Fibroblast of lung (primary cell): ENCODE measurements around the gene C3orf49. TPM values are rescaled to one million over a fixed set of nuclear protein-coding genes. Genes with fewer than 3 reads are reported as not detected.

Experiments
- DNase-seq, 2 donors: peaks; one replicate each; pipeline versions ENCODE4 v3.0.0 to v3.0.0-alpha.2; 2010; ENCODE audit warnings: low read depth in 2 of 2
- H2AFZ ChIP-seq: 2 replicates; pipeline ENCODE4 v1.5.1; 2012; ENCODE audit warnings: low read length, control low read depth, inconsistent platforms
- H3K27ac ChIP-seq: 2 replicates; pipeline ENCODE4 v1.5.1; 2011; ENCODE audit warnings: low read length, control low read depth; ENCODE audit not compliant: insufficient read depth
- H3K27me3 ChIP-seq: 2 replicates; pipeline ENCODE4 v1.5.1; 2011; ENCODE audit warnings: mild to moderate bottlenecking, low read length; ENCODE audit not compliant: control insufficient read depth, insufficient read depth
- H3K36me3 ChIP-seq: 2 replicates; pipeline ENCODE4 v1.5.1; 2011; ENCODE audit warnings: low read length; ENCODE audit not compliant: control insufficient read depth, insufficient read depth
- H3K4me1 ChIP-seq: 2 replicates; pipeline ENCODE4 v1.5.1; 2011; ENCODE audit warnings: low read length; ENCODE audit not compliant: control insufficient read depth, insufficient read depth; ENCODE audit errors: extremely low read depth
- H3K4me2 ChIP-seq: 2 replicates; pipeline ENCODE4 v1.5.1; 2011; ENCODE audit warnings: low read length, control low read depth; ENCODE audit not compliant: insufficient read depth; ENCODE audit errors: extremely low read depth
- H3K4me3 ChIP-seq, 4 experiments: fragments of 200-600 bp in 1 of 4; sonication (generic) in 1 of 4; replicated peaks in 1 of 4; 2 replicates each; pipeline ENCODE4 v1.5.1; 2011 to 2016; ENCODE audit warnings: low read length in 4 of 4, low read depth in 3 of 4, mild to moderate bottlenecking in 3 of 4, control low read depth in 2 of 4, inconsistent platforms in 1 of 4, mixed read lengths in 1 of 4; ENCODE audit not compliant: insufficient read depth in 1 of 4; ENCODE audit errors: control extremely low read depth in 1 of 4
- H3K79me2 ChIP-seq: 2 replicates; pipeline ENCODE4 v1.5.1; 2012; ENCODE audit warnings: mild to moderate bottlenecking, low read length, inconsistent platforms; ENCODE audit not compliant: control insufficient read depth, insufficient read depth
- H3K9ac ChIP-seq: 2 replicates; pipeline ENCODE4 v1.5.1; 2011; ENCODE audit warnings: mild to moderate bottlenecking, low read length, control low read depth; ENCODE audit not compliant: insufficient read depth
- H3K9me3 ChIP-seq: 2 replicates; pipeline ENCODE4 v1.5.1; 2012; ENCODE audit warnings: low read depth, low read length; ENCODE audit not compliant: control insufficient read depth, insufficient read depth
- H4K20me1 ChIP-seq: 2 replicates; pipeline ENCODE4 v1.5.1; 2011; ENCODE audit warnings: low read length; ENCODE audit not compliant: control insufficient read depth, insufficient read depth; ENCODE audit errors: extremely low read depth
- EZH2 ChIP-seq: IDR thresholded peaks from 2 replicates; pipeline ENCODE4 v1.5.1; 2012; ENCODE audit warnings: low read length, control low read depth, mild to moderate bottlenecking; ENCODE audit errors: missing control alignments
- polyA plus RNA-seq, 2 donors: library from polyadenylated mRNA; depleted of rRNA in 1 of 2; stranded (reverse) in 1 of 2; unstranded in 1 of 2; fragments of >200 nt; gene quantifications; 2 replicates each; pipeline ENCODE4 v1.2.1, GENCODE V29; 2011 to 2012; ENCODE audit warnings: missing spikeins in 1 of 2
- total RNA-seq: library from RNA; depleted of rRNA; stranded (reverse); fragments of >200 nt; gene quantifications from 2 replicates; pipeline ENCODE4 v1.2.1, GENCODE V29; 2014
- TF ChIP-seq, protein P1 (sequence below), 2 donors: IDR thresholded peaks in 1 of 2; conservative IDR thresholded peaks in 1 of 2; 1 replicate in 1 of 2; 2 replicates in 1 of 2; pipeline ENCODE4 v1.5.1; 2011 to 2012; ENCODE audit warnings: low read length in 2 of 2, control low read depth in 1 of 2, inconsistent platforms in 1 of 2, low read depth in 1 of 2, mild to moderate bottlenecking in 1 of 2

The C3orf49 gene
- total and polyA plus RNA-seq, 2 donors (not counting 1 experiment from before 2014, with no cell fraction given): not detected

DNA sequence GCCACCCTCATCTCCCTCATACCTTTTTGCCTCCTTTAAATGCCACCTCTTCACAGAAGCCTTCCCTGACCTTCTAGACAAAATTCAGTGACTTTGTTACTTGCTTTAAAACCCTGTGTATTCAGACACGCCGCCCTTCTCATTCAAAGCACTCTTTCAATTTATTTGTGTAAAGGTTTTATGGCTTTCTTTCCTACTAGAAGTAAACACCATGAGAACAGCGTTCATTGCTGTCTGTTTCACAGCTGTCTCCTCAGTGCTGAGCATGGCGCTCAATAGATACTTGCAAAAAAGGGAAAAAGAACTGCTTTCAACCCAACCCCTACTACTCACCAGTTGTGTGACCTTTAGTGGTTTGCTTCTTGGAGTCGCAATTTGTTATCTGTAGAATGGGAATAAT, 61.6 kb downstream of the C3orf49 start:
- no peak overlapping the region for H3K4me2 ChIP-seq
- no peaks in the 10 kb centered on the region for H3K27me3 ChIP-seq
- no peak overlapping the region for H3K27ac ChIP-seq
- H4K20me1 ChIP-seq: peaks cover 3% of the 10 kb centered on the region
- no peak overlapping the region for H3K9ac ChIP-seq
- H3K9me3 ChIP-seq: no peaks in the 10 kb centered on the region
- no peaks in the 10 kb centered on the region for H3K4me1 ChIP-seq
- H2AFZ ChIP-seq: no peak overlapping the region
- TF ChIP-seq EZH2: no peak
- TF ChIP-seq, protein P1, sequence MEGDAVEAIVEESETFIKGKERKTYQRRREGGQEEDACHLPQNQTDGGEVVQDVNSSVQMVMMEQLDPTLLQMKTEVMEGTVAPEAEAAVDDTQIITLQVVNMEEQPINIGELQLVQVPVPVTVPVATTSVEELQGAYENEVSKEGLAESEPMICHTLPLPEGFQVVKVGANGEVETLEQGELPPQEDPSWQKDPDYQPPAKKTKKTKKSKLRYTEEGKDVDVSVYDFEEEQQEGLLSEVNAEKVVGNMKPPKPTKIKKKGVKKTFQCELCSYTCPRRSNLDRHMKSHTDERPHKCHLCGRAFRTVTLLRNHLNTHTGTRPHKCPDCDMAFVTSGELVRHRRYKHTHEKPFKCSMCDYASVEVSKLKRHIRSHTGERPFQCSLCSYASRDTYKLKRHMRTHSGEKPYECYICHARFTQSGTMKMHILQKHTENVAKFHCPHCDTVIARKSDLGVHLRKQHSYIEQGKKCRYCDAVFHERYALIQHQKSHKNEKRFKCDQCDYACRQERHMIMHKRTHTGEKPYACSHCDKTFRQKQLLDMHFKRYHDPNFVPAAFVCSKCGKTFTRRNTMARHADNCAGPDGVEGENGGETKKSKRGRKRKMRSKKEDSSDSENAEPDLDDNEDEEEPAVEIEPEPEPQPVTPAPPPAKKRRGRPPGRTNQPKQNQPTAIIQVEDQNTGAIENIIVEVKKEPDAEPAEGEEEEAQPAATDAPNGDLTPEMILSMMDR (conservative IDR thresholded peaks at IDR 0.05 in 1 of 2, IDR thresholded peaks at IDR 0.05 in 1 of 2; ENCODE audit: low read depth in 1 of 2, low read length in 2 of 2): no peak
- H3K79me2 ChIP-seq: peaks cover 6% of the 10 kb centered on the region
- DNase-seq: no peak
- no peak overlapping the region for H3K4me3 ChIP-seq
- no peaks in the 10 kb centered on the region for H3K36me3 ChIP-seq

DNA sequence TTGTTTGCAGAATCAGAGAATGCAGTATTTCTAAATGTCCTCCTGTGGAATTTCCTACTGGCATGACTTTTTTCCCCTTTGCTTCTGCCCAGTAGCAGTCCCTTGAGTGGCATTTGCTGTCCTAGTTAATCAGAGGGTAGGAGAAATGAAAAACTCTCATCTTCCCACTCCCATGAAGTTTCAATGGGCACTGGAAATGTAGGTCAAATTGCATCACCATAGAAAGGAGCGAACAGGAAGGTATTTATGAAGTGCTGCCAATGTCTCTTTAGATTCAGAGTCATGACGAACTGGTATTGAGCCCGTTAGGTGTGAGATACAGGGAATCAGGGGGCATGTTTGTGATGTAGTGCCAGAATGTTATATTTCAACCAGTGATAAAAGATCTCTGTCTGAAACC, 67.8 kb downstream of the C3orf49 start:
- no peak overlapping the region for H3K9ac ChIP-seq
- no peaks in the 10 kb centered on the region for H3K9me3 ChIP-seq
- H3K4me3 ChIP-seq: no peak overlapping the region
- DNase-seq: peak in 1 of 2 donors; percentile 21
- TF ChIP-seq, protein P1 (conservative IDR thresholded peaks at IDR 0.05 in 1 of 2, IDR thresholded peaks at IDR 0.05 in 1 of 2; ENCODE audit: low read depth in 1 of 2, low read length in 2 of 2): no peak
- TF ChIP-seq EZH2: no peak
- no peaks in the 10 kb centered on the region for H3K36me3 ChIP-seq
- no peaks in the 10 kb centered on the region for H3K27me3 ChIP-seq
- H3K4me1 ChIP-seq: no peaks in the 10 kb centered on the region
- H4K20me1 ChIP-seq: peaks cover 2% of the 10 kb centered on the region
- H2AFZ ChIP-seq: no peak overlapping the region
- no peak overlapping the region for H3K4me2 ChIP-seq
- no peak overlapping the region for H3K27ac ChIP-seq
- H3K79me2 ChIP-seq: peaks cover 3% of the 10 kb centered on the region

DNA sequence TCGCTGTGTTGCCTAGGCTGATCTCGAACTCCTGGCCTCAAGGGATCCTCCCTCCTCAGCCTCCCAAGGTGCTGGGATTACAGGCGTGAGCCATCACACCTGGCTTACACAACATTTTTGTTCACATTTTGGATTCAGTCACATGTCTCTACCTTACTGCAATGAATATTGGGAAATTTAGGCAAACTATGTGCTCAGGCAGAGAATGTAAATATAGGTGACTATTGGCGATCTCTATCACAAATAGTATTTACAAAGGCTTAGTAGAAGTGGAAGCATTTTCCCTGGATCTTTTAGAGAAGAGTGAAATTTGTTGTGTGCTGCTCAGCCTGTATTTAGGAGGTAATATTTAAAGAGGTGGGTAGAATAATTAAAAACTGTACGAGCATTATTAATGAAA, 72.4 kb downstream of the C3orf49 start:
- Histone ChIP-seq H3K79me2 (peaks cover 3% of the 10 kb centered on the region), H3K4me2 (no peak overlapping the region), H3K36me3 (no peaks in the 10 kb centered on the region), H3K4me1 (no peaks in the 10 kb centered on the region), H3K27me3 (no peaks in the 10 kb centered on the region), H4K20me1 (peaks cover 2% of the 10 kb centered on the region), H3K9ac (no peak overlapping the region), H3K27ac (no peak overlapping the region), H2AFZ (no peak overlapping the region), H3K4me3 (no peak overlapping the region), H3K9me3 (no peaks in the 10 kb centered on the region)
- TF ChIP-seq EZH2: no peak
- TF ChIP-seq, protein P1 (conservative IDR thresholded peaks at IDR 0.05 in 1 of 2, IDR thresholded peaks at IDR 0.05 in 1 of 2; ENCODE audit: low read depth in 1 of 2, low read length in 2 of 2): no peak
- DNase-seq: no peak
